ENCODE data around the gene HSFX3. TPM values are rescaled to one million over a fixed set of nuclear protein-coding genes. Genes with fewer than 3 reads are reported as not detected.

HSFX3 gene
- total RNA-seq, 1 experiment from 2014 or later = not detected

DNA sequence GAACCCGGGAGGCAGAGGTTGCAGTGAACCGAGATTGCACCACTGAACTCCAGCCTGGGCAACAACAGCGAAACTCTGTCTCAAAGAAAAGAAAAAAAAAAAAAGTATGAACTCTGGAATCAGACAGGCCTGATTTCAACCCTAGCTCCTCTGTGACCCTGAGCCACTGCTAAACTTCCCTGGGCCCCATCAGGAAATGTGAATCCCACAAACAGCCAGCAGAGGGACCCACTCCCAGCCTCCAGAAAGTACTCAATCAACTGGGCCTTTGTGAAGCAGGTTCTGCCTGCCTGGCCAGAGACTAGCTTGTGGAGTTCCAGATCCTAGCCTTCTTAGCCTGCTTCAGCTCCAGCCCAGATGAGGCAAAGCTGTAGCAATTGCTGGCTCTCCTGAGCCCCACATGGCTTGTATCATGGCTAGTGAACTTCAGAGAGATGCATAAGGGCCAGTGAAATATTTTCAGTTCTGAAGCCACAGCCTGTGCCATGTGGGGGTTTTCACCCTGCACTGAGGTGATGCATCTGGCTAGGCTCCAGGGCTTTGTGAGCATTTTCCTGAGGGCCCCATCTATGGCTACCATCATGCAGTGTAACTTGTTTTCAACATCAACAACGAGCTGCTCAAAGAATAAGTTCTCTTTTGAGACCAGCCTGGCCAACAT, 37.4 kb downstream of the HSFX3 start:
- Mint-ChIP-seq H3K27ac (ENCODE audit: low read depth, unreplicated experiment) (no peak overlapping the region), H3K9me3 (ENCODE audit: unreplicated experiment) (no peaks in the 10 kb centered on the region), H3K36me3 (ENCODE audit: insufficient read depth, unreplicated experiment) (peaks cover 7% of the 10 kb centered on the region), H3K4me3 (ENCODE audit: unreplicated experiment) (no peak overlapping the region), H3K4me1 (ENCODE audit: insufficient read depth, unreplicated experiment) (peaks cover 5% of the 10 kb centered on the region), H3K27me3 (ENCODE audit: insufficient read depth, unreplicated experiment) (no peaks in the 10 kb centered on the region)
- no TSS peak for BruUV-seq (replicated peaks)
- peak; percentile 39 for TF ChIP-seq CTCF (IDR thresholded peaks at IDR 0.05; ENCODE audit: unreplicated experiment)
- intact Hi-C loops (cut with micrococcal nuclease) = no loop called here
- CTCF ChIA-PET = interaction anchor here (0.7 to 1.5 kb wide), 4 partner anchors 8 to 1596 kb away, joined by 3 to 4 read pairs (median 4); partner anchors contain the start of gene IDS
- POLR2A ChIA-PET = interaction anchor here (1.2 kb wide), 1 partner anchor 35 kb away, joined by 3 read pairs; no protein-coding TSS in a partner anchor
- peak; percentile 66 for DNase-seq (ENCODE audit: unreplicated experiment)

DNA sequence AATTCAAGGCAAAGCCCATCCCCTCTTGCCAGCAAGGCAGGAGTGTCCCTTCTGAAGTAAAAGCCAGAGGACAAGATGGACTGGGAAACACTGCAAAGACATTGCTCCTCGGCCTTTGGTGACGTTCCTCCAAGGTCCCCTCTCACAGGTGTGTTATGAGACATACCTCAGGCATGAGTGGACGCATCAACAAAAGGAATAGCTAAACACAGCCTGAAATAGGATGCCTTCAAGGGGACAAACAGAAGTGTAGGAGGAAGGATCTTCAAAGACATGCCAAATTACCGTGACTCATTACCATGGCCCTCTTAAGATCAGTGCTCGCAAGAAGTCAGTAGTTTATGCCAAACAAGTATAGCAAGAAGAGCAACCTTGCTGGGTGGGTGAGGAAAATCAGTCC, 38.6 kb downstream of the HSFX3 start:
- ChIA-PET CTCF (interaction anchor here (0.6 to 1.0 kb wide), 2 partner anchors 10 to 963 kb away, joined by 3 to 4 read pairs; no protein-coding TSS in a partner anchor), POLR2A (no interaction called here)
- no TSS peak for BruUV-seq (replicated peaks)
- H3K27ac Mint-ChIP-seq (ENCODE audit: low read depth, unreplicated experiment) = no peak overlapping the region
- peaks cover 5% of the 10 kb centered on the region for H3K4me1 Mint-ChIP-seq (ENCODE audit: insufficient read depth, unreplicated experiment)
- no peak for DNase-seq (ENCODE audit: unreplicated experiment)
- no peak overlapping the region for H3K4me3 Mint-ChIP-seq (ENCODE audit: unreplicated experiment)
- H3K36me3 Mint-ChIP-seq (ENCODE audit: insufficient read depth, unreplicated experiment) = peaks cover 5% of the 10 kb centered on the region
- TF ChIP-seq CTCF (IDR thresholded peaks at IDR 0.05; ENCODE audit: unreplicated experiment) = no peak
- intact Hi-C loops (cut with micrococcal nuclease) = no loop called here
- no peaks in the 10 kb centered on the region for H3K9me3 Mint-ChIP-seq (ENCODE audit: unreplicated experiment)
- H3K27me3 Mint-ChIP-seq (ENCODE audit: insufficient read depth, unreplicated experiment) = no peaks in the 10 kb centered on the region

DNA sequence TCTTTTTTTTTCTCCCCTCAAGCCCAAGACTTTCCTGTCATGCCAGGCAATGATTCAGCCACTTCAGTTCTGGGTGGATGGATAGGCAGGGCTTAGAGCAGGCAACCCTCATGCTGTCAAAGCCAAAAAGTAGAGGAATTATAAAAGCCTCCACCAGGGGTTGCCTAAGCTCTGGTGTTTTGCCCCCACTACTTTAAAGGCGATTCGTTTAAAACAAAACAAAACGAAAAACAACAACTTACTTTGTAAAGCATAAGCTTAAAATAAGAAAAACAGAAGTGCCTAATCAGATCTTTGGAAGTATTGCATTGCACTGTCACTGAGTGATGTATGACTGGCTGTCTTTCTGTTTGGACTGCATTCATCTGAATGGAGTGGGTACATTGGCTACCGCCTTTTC, 39.3 kb downstream of the HSFX3 start:
- H3K9me3 Mint-ChIP-seq (ENCODE audit: unreplicated experiment) = no peaks in the 10 kb centered on the region
- CTCF ChIA-PET = no interaction called here
- POLR2A ChIA-PET = no interaction called here
- BruUV-seq (replicated peaks) = no TSS peak
- DNase-seq (ENCODE audit: unreplicated experiment) = no peak
- intact Hi-C loops (cut with micrococcal nuclease) = no loop called here
- no peaks in the 10 kb centered on the region for H3K36me3 Mint-ChIP-seq (ENCODE audit: insufficient read depth, unreplicated experiment)
- no peak overlapping the region for H3K27ac Mint-ChIP-seq (ENCODE audit: low read depth, unreplicated experiment)
- peaks cover 9% of the 10 kb centered on the region for H3K4me1 Mint-ChIP-seq (ENCODE audit: insufficient read depth, unreplicated experiment)
- no peak overlapping the region for H3K4me3 Mint-ChIP-seq (ENCODE audit: unreplicated experiment)
- no peaks in the 10 kb centered on the region for H3K27me3 Mint-ChIP-seq (ENCODE audit: insufficient read depth, unreplicated experiment)
- no peak for TF ChIP-seq CTCF (IDR thresholded peaks at IDR 0.05; ENCODE audit: unreplicated experiment)

- H3K9me3 Mint-ChIP-seq (ENCODE audit: unreplicated experiment) = no peaks in the 10 kb centered on the region
- CTCF ChIA-PET = no interaction called here
- no TSS peak for BruUV-seq (replicated peaks)
These were observed 41.3 kb downstream of the HSFX3 start for GRCh38 chrX:149508467-149508866.

More at GRCh38 chrX:149508467-149508866, 41.3 kb downstream of the HSFX3 start:
- POLR2A ChIA-PET = interaction anchor here (1.1 kb wide), 1 partner anchor 11 kb away, joined by 3 read pairs; no protein-coding TSS in a partner anchor
- H3K36me3 Mint-ChIP-seq (ENCODE audit: insufficient read depth, unreplicated experiment) = no peaks in the 10 kb centered on the region
- intact Hi-C loops (cut with micrococcal nuclease) = no loop called here
- H3K4me1 Mint-ChIP-seq (ENCODE audit: insufficient read depth, unreplicated experiment) = peaks cover 16% of the 10 kb centered on the region
- no peak overlapping the region for H3K4me3 Mint-ChIP-seq (ENCODE audit: unreplicated experiment)
- H3K27me3 Mint-ChIP-seq (ENCODE audit: insufficient read depth, unreplicated experiment) = no peaks in the 10 kb centered on the region
- no peak for TF ChIP-seq CTCF (IDR thresholded peaks at IDR 0.05; ENCODE audit: unreplicated experiment)
- no peak for DNase-seq (ENCODE audit: unreplicated experiment)
- no peak overlapping the region for H3K27ac Mint-ChIP-seq (ENCODE audit: low read depth, unreplicated experiment)

Data from MCF 10A (cell line).